ENCODE results near the gene SYCE1L.
"Not testable (repeated sequence)": the region's sequence is repeated elsewhere in the genome, so short reads cannot be mapped to it uniquely, and the experiment has no call there.

DNA sequence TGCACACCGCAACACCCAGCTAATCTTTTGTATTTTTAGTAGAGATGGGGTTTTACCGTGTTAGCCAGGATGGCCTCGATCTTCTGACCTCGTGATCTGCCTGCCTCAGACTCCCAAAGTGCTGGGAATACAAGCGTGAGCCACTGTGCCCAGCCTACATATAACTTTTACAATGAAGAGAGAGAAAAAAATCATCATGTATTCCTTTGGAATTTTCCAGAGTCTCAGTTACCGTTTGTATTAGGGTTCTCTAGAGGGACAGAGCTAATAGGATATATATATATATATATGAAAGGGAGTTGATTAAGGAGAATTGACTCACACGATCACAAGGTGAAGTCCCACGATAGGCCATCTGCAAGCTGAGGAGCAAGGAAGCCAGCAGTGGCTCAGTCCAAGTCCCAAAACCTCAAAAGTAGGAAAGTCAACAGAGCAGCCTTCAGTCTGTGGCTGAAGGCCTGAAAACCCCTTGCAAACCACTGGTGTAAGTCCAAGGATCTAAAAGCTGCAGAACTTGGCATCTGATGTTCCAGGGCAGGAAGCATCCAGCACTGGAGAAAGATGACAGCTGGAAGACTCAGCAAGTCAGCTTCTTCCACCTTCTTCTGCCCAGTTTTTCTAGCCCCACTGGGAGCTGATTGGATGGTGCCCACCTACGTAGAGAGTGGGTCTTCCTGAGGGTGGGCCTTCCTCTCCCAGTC, 33.5 kb upstream of the SYCE1L start:
- TF ChIP-seq, protein P1, sequence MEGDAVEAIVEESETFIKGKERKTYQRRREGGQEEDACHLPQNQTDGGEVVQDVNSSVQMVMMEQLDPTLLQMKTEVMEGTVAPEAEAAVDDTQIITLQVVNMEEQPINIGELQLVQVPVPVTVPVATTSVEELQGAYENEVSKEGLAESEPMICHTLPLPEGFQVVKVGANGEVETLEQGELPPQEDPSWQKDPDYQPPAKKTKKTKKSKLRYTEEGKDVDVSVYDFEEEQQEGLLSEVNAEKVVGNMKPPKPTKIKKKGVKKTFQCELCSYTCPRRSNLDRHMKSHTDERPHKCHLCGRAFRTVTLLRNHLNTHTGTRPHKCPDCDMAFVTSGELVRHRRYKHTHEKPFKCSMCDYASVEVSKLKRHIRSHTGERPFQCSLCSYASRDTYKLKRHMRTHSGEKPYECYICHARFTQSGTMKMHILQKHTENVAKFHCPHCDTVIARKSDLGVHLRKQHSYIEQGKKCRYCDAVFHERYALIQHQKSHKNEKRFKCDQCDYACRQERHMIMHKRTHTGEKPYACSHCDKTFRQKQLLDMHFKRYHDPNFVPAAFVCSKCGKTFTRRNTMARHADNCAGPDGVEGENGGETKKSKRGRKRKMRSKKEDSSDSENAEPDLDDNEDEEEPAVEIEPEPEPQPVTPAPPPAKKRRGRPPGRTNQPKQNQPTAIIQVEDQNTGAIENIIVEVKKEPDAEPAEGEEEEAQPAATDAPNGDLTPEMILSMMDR (IDR thresholded peaks at IDR 0.05), result not testable (repeated sequence)
- not testable (repeated sequence) for TF ChIP-seq POLR2A (IDR thresholded peaks at IDR 0.05; ENCODE audit: low read depth)
